HUES6 (cell line): ENCODE results near the gene LZIC.
"Not testable (repeated sequence)": the region's sequence is repeated elsewhere in the genome, so short reads cannot be mapped to it uniquely, and the experiment has no call there.

Experiments
- H3K27ac ChIP-seq: 2 replicates; pipeline ENCODE4 v1.7.0; 2013; ENCODE audit warnings: low read depth, mild to moderate bottlenecking, low read length, inconsistent platforms
- H3K27me3 ChIP-seq: 2 replicates; pipeline ENCODE4 v1.6.1; 2013; ENCODE audit warnings: low read length; ENCODE audit not compliant: control insufficient read depth, insufficient read depth
- H3K36me3 ChIP-seq: 2 replicates; pipeline ENCODE4 v1.6.1; 2013; ENCODE audit warnings: low read length; ENCODE audit not compliant: control insufficient read depth, insufficient read depth
- H3K4me1 ChIP-seq: 2 replicates; pipeline ENCODE4 v1.6.1; 2013; ENCODE audit warnings: low read length; ENCODE audit not compliant: control insufficient read depth, insufficient read depth
- H3K4me3 ChIP-seq: 2 replicates; pipeline ENCODE4 v1.5.1; 2013; ENCODE audit warnings: low read depth, low read length
- H3K9ac ChIP-seq: one replicate; pipeline ENCODE4 v1.6.1; 2013; ENCODE audit warnings: mild to moderate bottlenecking, low read length
- H3K9me3 ChIP-seq: 2 replicates; pipeline ENCODE4 v1.6.1; 2013; ENCODE audit warnings: low read depth, low read length; ENCODE audit not compliant: control insufficient read depth, insufficient read depth

LZIC gene

DNA sequence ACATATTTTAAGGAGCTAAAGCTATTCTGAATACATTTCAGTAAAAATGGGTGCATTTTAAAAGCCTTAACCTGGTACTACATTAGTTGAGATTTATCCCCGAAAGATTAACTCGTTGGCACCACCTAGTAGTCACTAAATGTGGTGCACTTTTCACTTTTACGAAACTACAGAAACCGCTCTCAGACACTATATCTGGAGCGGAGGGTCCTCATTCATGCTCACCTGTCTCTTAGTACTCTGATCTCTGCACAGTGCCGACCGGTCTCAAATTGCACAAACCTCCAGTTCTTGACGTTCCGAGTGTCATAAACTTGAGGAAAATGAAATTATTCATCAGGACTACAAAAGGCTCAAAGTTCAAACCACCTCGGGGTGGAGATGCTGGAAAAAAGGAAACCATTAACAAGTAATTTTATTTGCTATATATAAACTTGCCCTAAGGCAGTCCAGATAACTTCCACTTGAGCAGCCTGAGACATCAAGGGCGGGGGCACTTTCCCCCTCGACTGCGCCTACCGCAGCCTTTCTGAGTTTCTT, 722 bp downstream of the LZIC start:
- peak overlapping the region; percentile 92 for H3K4me3 ChIP-seq
- no peaks in the 10 kb centered on the region for H3K27me3 ChIP-seq
- peaks cover 7% of the 10 kb centered on the region for H3K36me3 ChIP-seq
- H3K9ac ChIP-seq: peak overlapping the region; percentile 93
- peak overlapping the region; percentile 53; the same call in 1 of the 2 replicates for H3K27ac ChIP-seq
- no peaks in the 10 kb centered on the region for H3K9me3 ChIP-seq
- H3K4me1 ChIP-seq: no peaks in the 10 kb centered on the region

DNA sequence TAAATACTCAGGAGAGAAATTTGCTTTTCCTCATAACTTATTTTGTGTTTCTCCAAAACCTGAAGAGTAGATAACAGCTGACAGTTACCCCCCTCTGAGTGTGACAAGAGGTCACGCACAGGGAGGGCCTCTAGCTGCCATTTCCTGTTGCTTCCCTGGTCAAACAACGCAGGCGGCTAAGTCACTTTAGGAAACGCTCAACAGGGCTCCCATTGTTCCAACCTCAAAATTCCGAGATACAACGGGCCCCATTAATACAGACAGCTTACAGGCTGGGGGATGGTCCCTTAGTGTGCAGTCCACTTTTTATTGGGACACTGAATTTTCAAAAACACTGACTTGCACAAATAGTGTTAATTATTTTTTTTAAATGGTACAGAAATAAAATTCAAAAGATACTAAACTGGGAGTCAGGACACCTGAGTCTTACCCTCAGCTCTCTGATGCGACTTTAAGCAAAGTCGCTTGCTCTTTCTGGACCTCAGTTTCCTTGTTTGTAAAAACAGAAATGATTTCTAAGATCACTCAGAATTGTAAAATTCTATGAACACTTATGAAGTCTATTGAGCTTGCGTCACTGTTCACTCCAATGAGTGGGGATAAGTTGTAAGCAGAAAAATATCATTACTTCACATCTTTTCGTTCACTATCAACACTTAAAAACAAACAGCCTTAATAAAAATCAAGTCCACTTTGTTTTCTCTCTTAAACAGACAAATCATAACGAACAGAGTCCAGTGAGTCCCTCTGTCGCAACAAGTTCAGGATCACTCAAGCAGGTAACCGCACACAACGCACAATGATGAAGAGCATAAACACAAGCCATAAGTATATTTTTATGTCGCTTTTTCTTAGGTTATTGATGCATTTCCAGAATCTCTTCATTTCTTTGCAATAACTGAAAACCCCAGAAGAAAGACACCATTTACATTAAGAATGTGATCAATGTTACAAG, 13.5 kb downstream of the LZIC start:
- Histone ChIP-seq H3K9me3 (no peaks in the 10 kb centered on the region), H3K9ac (no peak overlapping the region), H3K27ac (peak overlapping the region; percentile 70), H3K27me3 (no peaks in the 10 kb centered on the region), H3K36me3 (peaks cover 22% of the 10 kb centered on the region), H3K4me3 (peak overlapping the region; percentile 5; the same call in 1 of the 2 replicates), H3K4me1 (peaks cover 24% of the 10 kb centered on the region)

DNA sequence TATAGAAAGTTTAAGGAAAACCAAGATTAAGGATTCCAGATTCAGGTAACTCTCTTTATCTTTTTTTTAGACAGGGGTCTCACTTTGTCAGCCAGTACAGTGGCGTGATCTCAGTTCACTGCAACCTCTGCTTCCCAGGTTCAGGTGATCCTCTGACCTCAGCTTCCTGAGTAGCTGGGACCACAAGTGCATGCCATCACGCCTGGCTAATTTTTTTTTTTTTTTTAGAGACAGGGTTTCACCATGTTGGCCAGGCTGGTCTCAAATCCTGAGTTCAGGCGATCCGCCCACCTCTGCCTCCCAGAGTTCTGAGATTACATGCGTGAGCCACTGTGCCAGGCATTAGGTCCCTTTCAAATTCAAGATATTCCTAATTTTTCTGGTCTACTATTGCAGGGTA, 15.9 kb downstream of the LZIC start:
- Histone ChIP-seq H3K27me3 (no peaks in the 10 kb centered on the region), H3K9me3 (no peaks in the 10 kb centered on the region), H3K27ac (no peak overlapping the region), H3K36me3 (peaks cover 7% of the 10 kb centered on the region), H3K4me1 (peaks cover 32% of the 10 kb centered on the region), H3K9ac (no peak overlapping the region), H3K4me3 (no peak overlapping the region)

DNA sequence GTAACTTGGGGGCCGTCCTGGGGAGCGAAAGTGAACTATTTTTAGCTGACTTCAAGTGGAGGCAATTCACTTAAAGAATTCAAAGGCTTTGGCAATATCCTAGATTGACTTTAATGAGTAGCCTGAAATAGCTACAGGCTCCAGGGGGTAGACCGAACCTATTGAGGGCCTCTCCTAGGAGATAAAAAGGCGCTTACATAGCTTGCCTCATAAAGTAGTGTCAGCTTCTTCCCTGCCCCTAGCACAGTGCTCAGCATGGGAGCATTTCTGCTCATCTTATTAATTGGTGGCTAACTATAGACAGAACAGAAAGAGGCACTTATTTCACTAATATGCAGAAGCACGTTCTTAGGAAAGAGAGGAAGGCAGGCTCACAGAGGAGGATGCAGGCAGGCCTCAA, 20.8 kb downstream of the LZIC start:
- Histone ChIP-seq H3K9ac (peak overlapping the region; percentile 26), H3K4me3 (no peak overlapping the region), H3K27ac (no peak overlapping the region), H3K4me1 (peaks cover 15% of the 10 kb centered on the region), H3K9me3 (no peaks in the 10 kb centered on the region), H3K36me3 (no peaks in the 10 kb centered on the region), H3K27me3 (no peaks in the 10 kb centered on the region)

DNA sequence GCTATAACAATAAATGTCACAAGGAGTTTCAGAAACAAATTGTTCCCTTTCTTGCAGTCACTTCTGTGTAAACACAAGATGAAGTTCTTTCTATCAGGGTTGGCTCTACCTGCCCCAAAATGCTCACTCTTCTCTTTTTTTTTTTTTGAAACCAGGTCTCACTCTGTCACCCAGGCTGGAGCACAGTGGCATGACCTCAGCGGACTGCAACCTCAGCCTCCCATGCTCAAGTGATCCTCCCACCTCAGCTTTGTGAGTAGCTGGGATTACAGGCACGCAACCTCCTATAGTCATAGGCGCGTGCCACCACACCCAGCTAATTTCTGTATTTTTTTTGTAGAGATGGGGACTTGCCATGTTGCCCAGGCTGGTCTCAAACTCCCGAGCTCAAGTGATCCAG, 22.6 kb downstream of the LZIC start:
- Histone ChIP-seq H3K27me3 (no peaks in the 10 kb centered on the region), H3K4me3 (no peak overlapping the region), H3K4me1 (peaks cover 11% of the 10 kb centered on the region), H3K27ac (no peak overlapping the region), H3K9ac (no peak overlapping the region), H3K36me3 (no peaks in the 10 kb centered on the region), H3K9me3 (no peaks in the 10 kb centered on the region)

DNA sequence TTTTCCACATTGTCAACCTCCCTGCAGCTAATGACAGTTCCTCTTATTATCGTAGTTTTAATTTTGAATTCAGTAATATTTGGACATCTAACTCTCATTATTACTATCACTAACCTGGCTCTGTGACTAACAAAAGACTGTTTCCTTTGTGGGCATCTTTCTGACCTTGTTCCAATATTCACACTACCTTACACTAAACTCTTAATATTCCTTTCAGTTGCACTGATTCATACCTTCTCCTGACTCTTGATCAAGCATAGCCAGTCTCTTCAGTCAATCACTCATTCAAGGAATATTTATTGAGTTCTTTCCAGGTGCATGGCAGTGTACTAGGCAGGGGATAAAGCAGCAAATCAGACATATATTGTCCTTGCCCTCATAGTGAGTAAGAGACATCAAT, 25.3 kb downstream of the LZIC start:
- no peak overlapping the region for H3K9ac ChIP-seq
- H3K4me3 ChIP-seq: no peak overlapping the region
- peaks cover 10% of the 10 kb centered on the region for H3K4me1 ChIP-seq
- H3K9me3 ChIP-seq: no peaks in the 10 kb centered on the region
- H3K36me3 ChIP-seq: no peaks in the 10 kb centered on the region
- no peak overlapping the region for H3K27ac ChIP-seq
- H3K27me3 ChIP-seq: no peaks in the 10 kb centered on the region

DNA sequence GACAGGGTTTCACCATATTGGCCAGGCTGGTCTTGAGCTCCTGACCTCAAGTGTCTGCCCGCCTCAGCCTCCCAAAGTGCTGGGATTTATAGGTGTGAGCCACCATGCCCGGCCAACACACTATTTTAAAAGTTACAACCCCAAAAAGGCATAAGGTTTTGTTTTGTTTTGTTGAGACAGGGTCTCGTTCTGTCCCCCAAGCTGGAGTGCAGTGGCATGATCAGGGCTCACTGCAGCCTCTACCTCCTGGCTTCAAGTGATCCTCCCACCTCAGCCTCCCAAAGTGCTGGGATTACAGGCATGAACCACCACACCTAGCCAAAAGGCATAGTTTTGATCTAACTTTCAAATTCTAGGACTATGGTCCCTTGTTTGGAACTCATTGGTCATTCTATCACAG, 25.7 kb downstream of the LZIC start:
- not testable (repeated sequence) for H3K9me3 ChIP-seq

DNA sequence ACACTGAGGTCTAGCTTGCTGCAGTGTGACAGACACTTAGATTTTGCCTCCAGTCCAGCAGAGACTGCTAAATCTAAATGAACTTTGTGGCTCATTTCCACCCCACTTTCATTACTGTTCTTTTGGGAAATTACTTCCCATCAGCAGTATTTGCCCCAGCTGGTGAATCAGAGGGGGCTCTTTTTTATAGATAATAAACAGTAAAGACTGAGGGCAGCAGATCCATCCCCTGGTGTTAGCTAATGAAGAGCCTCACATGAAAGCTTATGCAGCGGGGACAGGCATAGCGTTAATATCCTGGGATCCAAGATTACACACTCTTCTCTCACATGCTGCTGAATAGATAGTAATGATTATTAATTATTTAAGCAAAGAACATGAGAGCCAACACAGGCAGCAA, 26.7 kb downstream of the LZIC start:
- H3K4me3 ChIP-seq: no peak overlapping the region
- no peaks in the 10 kb centered on the region for H3K27me3 ChIP-seq
- no peaks in the 10 kb centered on the region for H3K36me3 ChIP-seq
- H3K4me1 ChIP-seq: no peaks in the 10 kb centered on the region; the same call in 1 of the 2 replicates
- no peak overlapping the region for H3K9ac ChIP-seq
- no peak overlapping the region for H3K27ac ChIP-seq
- H3K9me3 ChIP-seq: no peaks in the 10 kb centered on the region

More for the DNA sequence above, 25.7 kb downstream of the LZIC start:
- H3K9ac ChIP-seq, H3K4me3 ChIP-seq, H3K4me1 ChIP-seq, H3K36me3 ChIP-seq, H3K27ac ChIP-seq, H3K27me3 ChIP-seq: not testable (repeated sequence)

DNA sequence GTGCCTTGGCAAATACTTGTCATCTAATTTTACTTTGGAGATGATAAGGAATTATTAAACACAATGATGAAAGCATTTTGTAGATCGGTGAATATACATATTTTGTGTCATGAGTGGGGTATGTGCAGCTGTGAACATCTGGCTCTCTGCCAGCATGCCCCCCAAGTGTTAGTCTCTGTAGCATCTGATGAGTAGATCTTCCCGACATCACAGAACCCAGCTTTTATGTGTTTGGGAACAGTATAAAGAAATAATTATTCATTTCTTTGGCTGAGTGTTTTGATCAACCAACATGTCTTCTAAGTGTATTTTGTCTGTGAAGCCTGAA, 28.6 kb downstream of the LZIC start:
- H3K9ac ChIP-seq: no peak overlapping the region
- H3K4me3 ChIP-seq: no peak overlapping the region
- H3K27me3 ChIP-seq: no peaks in the 10 kb centered on the region

DNA sequence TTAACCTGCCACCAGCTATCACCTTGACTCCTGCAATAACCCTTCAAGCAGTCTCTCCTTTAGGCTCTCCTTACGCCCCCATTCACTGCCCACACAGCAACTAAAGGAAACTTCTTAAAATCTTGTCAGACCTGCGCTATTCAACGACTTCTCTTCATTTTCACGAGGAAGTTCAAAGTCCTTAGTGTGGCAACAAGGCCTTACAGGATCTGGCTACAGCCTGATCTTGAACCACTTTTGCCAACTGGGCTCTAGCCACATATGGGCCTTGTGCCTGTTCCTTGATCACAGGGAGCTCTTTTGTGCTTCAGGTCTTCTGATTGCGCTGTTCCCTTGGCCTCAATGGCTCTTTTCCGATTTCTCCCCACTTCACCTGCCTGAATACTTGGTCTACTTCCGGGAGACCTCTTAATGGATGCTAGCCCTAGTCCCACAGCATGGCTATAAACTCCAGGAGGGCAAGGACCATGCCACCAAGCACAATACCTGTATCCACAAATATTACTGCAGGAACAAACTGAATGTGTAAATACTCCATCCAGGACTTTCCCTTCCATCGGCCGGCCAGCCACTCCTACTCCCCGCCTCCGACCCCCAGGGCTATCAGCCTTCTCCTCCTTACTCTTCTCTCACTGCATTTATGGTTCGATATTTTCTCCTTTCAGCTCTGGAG, 30.8 kb downstream of the LZIC start:
- no peak overlapping the region for H3K9ac ChIP-seq
- no peaks in the 10 kb centered on the region for H3K9me3 ChIP-seq
- no peaks in the 10 kb centered on the region for H3K36me3 ChIP-seq
- H3K27me3 ChIP-seq: no peaks in the 10 kb centered on the region
- no peak overlapping the region for H3K27ac ChIP-seq
- H3K4me3 ChIP-seq: no peak overlapping the region
- peaks cover 7% of the 10 kb centered on the region for H3K4me1 ChIP-seq

More for the DNA sequence above, 28.6 kb downstream of the LZIC start:
- H3K36me3 ChIP-seq: no peaks in the 10 kb centered on the region
- H3K4me1 ChIP-seq: no peaks in the 10 kb centered on the region; the same call in 1 of the 2 replicates
- H3K27ac ChIP-seq: no peak overlapping the region
- H3K9me3 ChIP-seq: no peaks in the 10 kb centered on the region
